ENCODE results near the gene SLC43A3.

SLC43A3 gene

DNA sequence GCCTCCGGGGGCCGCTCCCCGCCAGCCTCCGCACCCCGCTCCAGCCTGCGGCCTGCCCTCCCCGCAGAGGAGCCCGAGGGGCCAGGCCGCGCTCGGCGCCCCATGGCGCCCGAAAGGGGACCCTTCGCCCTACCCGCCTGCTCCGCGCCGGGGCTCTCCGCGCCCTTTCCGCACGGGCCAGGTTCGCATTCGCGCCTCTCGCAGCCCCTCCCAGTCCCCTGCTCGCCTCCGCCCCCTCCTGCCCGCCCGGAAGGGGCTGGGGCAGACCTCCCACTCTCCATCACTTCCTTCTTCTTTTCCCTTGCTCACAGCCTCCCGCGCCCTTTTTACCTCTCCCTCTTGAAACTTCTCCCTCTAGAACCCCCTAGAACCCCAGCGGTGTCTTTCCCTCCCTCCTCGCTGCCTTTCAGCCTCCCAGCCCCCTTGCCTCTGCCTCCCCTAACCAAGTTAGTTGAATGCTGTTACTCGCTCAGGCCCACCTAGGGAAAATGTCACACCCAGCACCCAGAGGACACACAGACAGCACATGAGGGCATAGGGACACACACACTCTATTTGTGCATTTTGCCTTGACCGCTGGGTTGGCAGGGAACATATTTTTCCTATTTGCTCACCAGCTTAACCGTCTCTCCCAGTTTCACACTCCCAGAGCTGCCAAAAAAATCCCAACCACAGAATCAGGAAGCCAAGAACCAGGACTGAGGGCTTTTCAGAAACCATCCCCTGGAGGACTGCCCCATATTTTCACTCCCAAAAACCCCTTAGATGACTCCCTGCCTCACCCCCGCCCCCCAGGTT, at the start of gene SLC43A3:
TSS of gene SLC43A3 (minus strand) at position 193 of the 798 bp plus-strand sequence. CDS start 949 bp downstream, outside the sequence.
- DNase-seq (ENCODE audit: low read depth): peak; percentile 85
- peak within 1 kb of the TSS; percentile 52 for H3K4me3 ChIP-seq (ENCODE audit: low read depth, low read length)

DNA sequence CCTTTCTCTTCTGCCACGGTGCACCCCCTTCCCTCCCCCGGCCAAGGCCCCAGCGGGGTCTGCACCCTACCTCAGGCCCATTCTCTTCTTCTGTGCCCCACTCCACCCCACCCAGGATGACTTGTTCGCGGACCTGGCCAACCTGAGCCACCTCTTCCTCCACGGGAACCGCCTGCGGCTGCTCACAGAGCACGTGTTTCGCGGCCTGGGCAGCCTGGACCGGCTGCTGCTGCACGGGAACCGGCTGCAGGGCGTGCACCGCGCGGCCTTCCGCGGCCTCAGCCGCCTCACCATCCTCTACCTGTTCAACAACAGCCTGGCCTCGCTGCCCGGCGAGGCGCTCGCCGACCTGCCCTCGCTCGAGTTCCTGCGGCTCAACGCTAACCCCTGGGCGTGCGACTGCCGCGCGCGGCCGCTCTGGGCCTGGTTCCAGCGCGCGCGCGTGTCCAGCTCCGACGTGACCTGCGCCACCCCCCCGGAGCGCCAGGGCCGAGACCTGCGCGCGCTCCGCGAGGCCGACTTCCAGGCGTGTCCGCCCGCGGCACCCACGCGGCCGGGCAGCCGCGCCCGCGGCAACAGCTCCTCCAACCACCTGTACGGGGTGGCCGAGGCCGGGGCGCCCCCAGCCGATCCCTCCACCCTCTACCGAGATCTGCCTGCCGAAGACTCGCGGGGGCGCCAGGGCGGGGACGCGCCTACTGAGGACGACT, 49.3 kb upstream of the SLC43A3 start:
- no peak for DNase-seq (ENCODE audit: low read depth)
- H3K4me3 ChIP-seq (ENCODE audit: low read depth, low read length): peak overlapping the region; percentile 28

DNA sequence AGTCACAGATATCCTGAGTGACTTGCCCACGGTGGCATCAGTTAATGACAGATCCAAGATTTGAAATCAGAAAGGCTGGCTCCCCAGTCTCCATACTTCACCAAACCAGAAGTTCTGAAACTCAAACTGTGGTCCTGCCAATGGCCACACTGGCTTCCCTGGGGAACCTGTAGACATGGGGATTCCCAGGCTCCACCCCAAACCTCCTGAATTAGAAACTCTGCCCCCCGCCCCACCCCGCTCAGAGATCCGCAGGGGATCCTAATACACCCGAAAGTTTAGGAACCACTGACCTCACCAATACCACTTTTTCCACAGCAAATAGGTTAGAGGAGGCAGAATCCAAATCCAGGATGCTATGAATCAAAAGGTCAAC, 48.7 kb upstream of the SLC43A3 start:
- H3K4me3 ChIP-seq (ENCODE audit: low read depth, low read length): no peak overlapping the region
- DNase-seq (ENCODE audit: low read depth): no peak

DNA sequence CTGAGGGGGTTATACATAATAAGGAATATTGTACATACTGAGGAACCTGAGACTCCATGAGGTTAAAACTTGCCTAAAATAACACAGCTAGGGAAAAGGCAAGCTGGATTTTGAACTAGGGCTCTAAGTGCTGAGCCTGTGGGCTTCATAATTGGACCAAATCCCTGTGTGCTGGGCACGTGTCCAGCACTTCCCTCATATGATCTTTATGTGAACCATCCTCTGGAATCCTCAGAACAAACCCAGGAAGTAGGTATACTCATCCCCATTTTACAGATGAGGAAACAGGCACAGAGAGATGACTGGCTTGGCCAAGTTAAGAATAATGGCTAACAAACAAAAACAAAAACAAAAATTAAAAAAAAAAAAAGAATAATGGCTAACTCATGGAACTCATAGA, 48.3 kb upstream of the SLC43A3 start:
- no peak for DNase-seq (ENCODE audit: low read depth)
- H3K4me3 ChIP-seq (ENCODE audit: low read depth, low read length): no peak overlapping the region

DNA sequence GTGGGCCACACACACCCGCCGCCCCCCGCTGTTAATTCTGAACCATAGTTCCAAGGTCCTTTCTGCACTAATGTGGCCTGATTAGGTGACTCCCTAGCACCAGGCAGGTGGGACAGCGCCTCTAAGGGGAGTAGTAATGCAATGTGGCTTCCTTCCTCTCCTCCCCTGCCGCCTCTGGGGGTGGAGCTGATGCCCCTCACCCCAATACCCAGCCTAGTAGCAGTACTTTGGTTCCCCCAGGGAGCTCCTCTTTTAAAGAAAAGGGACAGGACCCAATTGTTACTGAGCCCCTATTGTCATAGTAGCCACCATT, 47.8 kb upstream of the SLC43A3 start:
- no peak for DNase-seq (ENCODE audit: low read depth)
- H3K4me3 ChIP-seq (ENCODE audit: low read depth, low read length): no peak overlapping the region

DNA sequence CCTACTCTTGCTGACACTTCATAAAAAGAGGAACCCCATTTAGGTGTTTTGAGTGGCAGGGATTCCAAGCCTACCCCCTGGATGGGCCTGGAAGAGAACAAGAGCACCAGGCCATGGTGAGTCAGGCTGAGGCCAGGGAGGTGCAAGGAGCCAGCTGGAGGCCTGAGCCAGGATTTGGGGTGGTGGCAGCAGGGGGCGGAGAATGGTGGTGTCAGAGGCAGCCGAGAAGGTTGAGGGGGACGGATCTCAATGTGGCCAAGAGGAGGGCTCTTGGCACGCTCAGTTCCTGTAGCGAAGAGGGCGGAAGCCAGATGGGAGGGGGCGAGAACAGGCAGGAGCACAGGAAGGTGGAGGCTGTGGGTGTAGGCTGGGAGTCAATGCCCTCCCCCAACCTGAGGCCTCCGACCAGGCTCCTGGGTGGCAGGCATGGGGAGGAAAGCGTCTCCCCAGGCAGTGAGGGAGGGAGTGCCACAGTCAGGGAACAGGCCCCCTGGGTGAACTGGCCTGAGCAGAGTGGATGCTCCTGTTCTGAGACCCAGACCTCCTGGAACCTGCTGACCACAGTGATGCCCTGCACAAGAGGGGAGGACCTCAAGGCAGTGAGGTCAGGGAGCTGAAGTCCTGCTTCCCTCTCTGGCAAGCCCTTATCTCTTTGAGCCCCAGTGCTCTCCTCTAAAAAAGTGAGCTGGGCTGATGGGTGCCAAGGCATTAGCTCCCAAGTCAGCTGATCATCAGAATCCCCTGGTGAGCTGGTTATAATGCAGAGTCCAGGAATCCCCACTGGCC, 47.3 kb upstream of the SLC43A3 start:
- no peak for DNase-seq (ENCODE audit: low read depth)
- no peak overlapping the region for H3K4me3 ChIP-seq (ENCODE audit: low read depth, low read length)

DNA sequence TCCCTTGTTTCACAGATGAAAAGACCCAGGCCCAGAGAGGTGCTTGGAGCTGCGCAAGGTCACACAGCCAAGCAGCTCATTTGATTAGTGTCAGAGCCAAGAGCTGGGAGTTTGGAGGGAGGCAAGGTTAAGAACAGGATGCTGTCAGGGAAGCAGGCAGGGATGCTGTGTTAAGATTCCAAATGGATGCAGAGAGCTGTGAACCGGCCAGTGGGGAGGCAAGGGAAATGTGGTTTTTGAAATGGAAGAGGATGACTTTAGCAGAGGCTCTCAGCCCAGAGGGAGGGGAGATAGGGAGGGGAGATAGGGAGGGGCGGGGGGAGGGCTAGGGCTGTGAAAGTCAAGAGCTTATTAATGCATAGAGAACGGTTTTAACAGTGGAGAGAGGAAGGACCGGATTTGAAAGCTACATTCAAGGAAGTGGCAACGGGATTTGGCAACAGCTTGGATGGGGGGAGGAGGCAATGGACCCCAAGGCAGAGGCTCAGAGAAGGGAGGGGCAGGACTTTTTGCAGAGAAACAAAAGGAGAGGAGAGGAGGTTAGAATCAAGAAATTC, 46.4 kb upstream of the SLC43A3 start:
- no peak overlapping the region for H3K4me3 ChIP-seq (ENCODE audit: low read depth, low read length)
- DNase-seq (ENCODE audit: low read depth): no peak

DNA sequence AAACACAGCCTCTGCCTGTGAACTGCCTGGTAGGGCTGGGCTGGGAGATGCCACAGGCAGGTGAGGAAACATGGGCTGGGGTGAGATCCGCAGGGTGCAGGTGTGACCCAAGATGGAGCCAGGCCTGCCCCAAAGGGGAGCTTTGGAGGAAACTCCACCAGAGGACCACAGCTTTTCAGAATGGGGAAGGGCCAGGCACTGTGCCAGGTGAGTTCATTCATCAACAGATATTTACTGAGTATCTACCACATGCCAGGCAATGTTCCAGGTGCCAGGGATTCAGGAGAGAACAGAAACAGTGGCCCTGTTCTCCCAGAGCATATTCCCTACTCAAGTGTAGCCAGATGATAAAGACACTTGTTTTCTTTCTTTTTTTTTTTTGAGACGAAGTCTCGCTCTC, 44.6 kb upstream of the SLC43A3 start:
- H3K4me3 ChIP-seq (ENCODE audit: low read depth, low read length): no peak overlapping the region

DNA sequence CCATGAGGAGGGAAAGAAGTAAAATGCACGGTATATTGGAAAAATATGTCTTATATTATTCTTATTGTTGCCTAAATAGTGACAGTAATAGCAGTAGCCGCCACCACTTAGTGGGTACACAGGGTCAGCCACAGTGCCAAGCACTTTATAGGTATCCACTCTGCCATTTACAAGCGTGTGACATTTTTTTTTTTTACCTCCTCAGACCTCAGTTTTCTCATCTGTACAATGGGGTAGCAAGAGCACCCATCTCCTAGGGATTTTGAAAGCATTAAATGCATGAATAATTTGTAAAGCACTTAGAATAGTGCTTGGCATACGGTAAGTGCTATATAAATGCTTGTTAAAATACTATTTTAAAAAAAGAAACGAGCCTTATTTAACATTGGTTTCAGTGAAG, 42.3 kb upstream of the SLC43A3 start:
- no peak for DNase-seq (ENCODE audit: low read depth)
- H3K4me3 ChIP-seq (ENCODE audit: low read depth, low read length): no peak overlapping the region

More for the DNA sequence above, 44.6 kb upstream of the SLC43A3 start:
- no peak for DNase-seq (ENCODE audit: low read depth)

DNA sequence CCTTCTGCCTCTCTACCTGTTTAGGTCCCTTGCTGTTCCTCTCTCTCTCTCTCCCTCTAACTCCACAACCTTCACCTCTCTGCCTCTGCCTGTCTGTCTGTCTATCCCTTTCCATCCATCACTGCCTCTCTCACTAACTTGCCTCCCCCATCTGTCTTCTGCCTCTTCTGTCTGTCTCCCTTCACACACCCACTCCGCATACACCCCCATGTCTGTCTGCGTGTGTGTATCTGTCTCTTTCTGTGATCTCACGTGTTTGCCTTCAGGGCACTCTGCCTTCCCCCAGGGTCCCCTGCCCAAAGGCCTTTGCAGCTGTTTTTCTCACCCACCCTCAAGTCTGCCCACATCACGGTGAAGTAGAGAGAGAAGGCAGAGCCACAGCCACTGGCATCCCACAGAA, 41.4 kb upstream of the SLC43A3 start:
- no peak overlapping the region for H3K4me3 ChIP-seq (ENCODE audit: low read depth, low read length)
- no peak for DNase-seq (ENCODE audit: low read depth)

DNA sequence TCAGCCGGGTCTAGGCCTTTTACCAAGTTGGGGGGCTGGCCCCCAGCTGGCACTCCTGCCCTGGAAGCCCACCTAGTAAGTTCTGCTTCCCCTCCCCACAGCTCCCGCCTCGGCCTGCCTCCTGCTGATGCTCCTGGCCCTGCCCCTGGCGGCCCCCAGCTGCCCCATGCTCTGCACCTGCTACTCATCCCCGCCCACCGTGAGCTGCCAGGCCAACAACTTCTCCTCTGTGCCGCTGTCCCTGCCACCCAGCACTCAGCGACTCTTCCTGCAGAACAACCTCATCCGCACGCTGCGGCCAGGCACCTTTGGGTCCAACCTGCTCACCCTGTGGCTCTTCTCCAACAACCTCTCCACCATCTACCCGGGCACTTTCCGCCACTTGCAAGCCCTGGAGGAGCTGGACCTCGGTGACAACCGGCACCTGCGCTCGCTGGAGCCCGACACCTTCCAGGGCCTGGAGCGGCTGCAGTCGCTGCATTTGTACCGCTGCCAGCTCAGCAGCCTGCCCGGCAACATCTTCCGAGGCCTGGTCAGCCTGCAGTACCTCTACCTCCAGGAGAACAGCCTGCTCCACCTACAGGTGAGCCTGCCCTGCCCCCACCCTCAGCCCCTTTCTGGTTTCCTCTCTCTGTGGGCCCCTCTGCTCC, 40.7 kb upstream of the SLC43A3 start:
- no peak overlapping the region for H3K4me3 ChIP-seq (ENCODE audit: low read depth, low read length)
- DNase-seq (ENCODE audit: low read depth): no peak

DNA sequence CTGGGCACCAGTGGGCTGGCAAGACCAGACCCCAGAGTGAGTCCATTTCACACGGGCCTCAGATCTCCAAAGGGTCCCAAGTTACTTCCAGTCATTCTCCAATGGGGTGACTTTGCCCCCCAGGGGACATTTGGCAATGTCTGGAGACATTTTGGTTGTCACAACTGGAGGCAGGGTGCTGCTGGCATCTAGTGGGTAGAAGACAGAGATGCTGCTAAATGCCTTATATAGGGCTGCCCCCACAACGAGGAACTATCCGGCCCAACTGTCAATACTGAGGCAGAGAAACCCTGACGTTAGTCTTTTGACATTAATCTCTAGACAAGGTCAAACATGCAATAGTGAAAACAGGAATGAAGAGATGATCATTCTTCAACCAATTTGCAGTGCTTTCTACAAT, 39.8 kb upstream of the SLC43A3 start:
- no peak for DNase-seq (ENCODE audit: low read depth)
- H3K4me3 ChIP-seq (ENCODE audit: low read depth, low read length): no peak overlapping the region

DNA sequence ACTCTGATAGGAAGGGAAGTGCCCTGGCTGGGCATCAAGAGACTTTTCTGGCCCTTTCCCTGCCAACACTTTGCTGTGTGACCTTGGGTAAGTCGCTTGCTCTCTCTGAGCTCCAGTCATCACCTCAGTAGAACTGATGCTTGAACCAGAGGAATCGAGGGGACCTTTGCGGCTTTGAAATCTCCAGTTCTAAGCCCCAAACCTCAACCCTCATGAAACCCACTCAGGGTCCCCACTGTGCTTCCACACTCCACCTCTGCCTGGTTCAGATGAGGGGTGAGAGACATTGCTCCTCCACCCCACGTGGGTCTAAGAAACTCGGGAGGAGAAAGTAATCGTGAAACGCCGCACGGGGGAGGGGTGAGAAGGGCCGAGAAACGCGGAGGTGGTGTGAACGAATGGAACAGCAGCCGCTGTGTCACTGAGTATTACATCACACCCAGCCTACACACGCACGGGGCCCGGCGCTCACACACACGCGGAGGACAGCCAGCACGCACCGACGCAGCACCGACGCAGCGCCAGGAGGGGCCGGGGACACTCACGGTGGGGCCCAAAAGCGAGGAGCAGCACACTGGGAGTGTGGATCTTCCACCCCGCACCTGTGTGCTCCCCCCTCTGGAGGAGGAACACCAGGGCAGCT, 37.7 kb upstream of the SLC43A3 start:
- no peak overlapping the region for H3K4me3 ChIP-seq (ENCODE audit: low read depth, low read length)
- no peak for DNase-seq (ENCODE audit: low read depth)

DNA sequence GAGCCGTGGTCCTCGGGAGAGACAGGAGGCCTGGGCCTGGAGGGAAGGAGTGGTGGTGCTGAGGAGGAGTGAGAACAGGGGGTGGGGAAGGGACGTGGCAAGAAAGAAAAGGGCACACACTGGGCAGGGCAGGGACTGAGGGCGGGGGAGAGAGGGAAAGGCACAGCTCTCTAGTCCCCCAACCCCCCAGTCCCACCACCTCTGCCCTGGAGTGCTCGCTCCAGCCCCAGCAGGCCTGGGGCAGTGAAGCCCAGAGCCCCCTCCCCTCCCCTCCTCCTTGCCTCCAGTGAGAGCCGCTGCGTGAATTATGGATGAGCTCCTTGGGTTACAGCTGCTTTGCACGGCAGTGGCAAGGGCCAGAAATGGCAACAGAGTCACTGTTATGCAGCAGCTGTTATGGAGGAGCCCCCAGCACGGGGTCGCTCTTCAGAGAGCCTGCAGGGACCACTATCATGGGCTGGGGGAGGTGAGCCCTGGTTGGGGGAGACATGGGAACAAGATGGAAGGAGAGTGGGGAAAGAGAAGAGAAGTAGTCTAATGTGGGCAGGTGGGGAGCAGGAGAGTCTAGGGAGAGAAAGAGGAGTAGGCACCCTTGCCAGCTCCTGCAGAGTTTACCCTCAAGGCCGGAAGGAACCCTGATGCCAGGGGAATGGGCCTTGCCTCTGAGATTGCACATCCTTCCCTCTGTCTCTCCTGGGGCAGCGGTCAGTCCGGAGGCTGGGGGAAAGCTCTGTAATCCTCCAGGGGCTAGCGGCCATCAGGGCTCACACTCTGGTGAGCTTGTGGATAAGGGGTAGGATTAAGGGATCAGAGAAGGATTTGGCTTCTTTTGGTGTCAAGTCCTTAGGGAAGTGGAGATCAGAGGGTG, 37.0 kb upstream of the SLC43A3 start:
- H3K4me3 ChIP-seq (ENCODE audit: low read depth, low read length): no peak overlapping the region
- no peak for DNase-seq (ENCODE audit: low read depth)

DNA sequence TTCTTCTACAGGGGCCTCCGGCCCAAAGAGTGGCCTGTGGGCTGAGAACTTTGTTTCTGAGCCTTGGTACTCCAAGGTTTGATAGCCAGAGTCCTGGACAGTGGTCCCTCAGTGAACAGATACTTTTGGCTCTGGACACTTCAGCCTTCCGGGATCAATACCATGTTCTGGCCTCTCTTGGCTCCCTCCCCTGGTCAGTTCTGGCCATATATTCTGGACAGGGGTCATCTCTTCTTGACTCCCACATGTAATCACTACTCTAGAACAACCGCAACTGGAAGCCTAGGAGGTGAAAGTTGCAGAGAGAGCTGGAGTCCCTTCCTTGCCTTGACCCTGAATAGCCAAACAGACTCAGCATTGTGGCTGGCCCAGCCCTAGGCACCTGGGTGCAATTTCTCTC, 35.7 kb upstream of the SLC43A3 start:
- no peak for DNase-seq (ENCODE audit: low read depth)
- no peak overlapping the region for H3K4me3 ChIP-seq (ENCODE audit: low read depth, low read length)

DNA sequence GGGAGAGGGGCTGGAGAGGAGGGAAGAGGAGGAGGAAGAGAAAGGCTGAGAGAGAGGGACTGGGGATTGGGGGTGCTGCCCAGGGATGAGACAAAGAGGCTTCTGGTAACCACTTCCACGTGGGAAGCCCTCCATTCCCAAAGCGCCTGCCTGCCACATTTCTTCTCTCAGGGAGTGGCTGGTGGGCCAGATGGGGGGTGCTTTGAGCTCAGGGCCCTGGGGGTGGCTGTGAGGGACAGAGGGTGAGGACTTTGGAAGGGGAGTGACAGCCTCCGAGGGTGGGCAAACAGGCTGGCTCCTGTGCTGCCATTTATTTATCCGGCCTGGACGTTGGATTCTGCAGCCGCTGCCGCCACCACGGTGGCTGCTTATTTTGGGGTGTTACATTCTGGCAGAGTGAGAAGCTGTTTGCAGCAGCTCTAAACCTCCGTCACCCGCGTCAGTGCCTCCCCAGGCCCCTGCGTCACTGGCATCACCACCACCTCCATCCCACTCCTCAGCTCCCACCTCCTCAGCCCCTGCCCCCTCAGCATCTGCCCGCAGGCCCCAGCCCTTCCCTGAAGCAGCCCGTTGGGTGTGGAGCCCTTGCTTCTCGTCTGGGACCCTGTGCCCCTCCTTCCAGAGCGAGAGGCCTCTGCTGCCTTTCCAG, 35.0 kb upstream of the SLC43A3 start:
- no peak overlapping the region for H3K4me3 ChIP-seq (ENCODE audit: low read depth, low read length)
- DNase-seq (ENCODE audit: low read depth): no peak

DNA sequence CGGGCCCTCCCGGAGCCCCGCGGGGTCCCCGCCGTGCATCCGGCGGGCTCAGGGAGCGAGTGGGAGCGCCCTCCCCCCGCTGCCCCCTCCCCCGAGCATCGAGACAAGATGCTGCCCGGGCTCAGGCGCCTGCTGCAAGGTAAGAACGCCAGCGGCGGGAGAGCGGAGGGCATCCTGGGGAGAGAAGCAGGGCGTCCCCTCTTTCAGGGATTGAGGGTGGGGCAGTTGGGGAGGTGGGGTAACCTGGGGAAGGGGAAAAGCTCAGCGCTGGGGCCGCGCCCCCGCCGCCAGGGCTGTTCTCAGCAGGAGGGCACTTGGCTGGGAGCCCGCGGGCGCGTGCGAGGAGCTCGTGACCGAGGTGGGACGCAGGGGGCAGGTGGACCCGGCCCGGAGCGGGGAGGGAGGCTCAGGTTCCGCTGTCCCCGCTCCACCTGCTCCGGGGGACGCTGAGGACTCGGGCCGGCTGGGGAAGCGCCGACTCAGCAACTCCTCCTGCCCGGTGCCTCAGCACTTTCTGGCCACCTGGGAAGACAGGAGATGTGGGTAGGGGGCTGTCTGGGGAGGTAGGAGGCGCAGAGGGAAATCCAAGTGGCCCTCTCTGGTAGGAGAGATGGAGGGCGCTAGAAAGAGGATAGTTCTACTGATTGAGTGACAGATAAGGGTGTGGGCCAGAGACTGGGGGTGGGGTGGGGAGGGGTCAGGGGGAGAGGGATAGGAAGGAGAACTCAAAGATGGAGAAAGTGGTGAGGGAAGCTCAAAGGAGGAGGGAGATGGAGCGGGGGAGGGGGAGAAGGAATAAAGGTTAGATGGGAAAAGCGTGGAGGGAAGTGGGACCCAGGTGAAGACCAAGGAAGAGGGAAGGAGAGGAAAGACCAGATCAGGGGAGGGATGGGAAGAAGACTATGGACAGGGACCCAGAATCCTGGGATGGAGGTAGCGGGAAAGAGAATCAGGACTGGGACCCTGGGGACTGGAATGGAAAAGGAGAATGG, 34.1 kb upstream of the SLC43A3 start:
- peak overlapping the region; percentile 52 for H3K4me3 ChIP-seq (ENCODE audit: low read depth, low read length)
- DNase-seq (ENCODE audit: low read depth): no peak

Measured in skeletal muscle cell (primary cell).